IMR-90 (cell line): ENCODE results near the gene ABCA12. TPM values are rescaled to one million over a fixed set of nuclear protein-coding genes. Genes with fewer than 3 reads are reported as not detected.

Experiments
- ATAC-seq: fragments of 200-7000 bp; cut with Tn5 transposase; 2 replicates; pipeline ENCODE4 v1.9.1; 2020; ENCODE audit warnings: low read depth, mild to moderate bottlenecking, moderate library complexity
- BruUV-seq: library from RNA; stranded (reverse); fragments of 400-500 nt; replicated peaks from 2 replicates; lab custom pipeline; 2021; lab: Mats Ljungman, UMichigan
- CTCF ChIA-PET: fragments of 300-600 bp; formaldehyde crosslinking; extraction: SDS; loops from one replicate; lab custom pipeline; 2021; ENCODE audit warnings: antibody characterized with exemption; lab: Yijun Ruan, JAX
- POLR2A ChIA-PET: fragments of 300-600 bp; sonication (Branson Sonifier 250); formaldehyde crosslinking; loops from one replicate; lab custom pipeline; 2022; ENCODE audit warnings: antibody characterized with exemption; ENCODE audit not compliant: unreplicated experiment; lab: Charles Lee
- DNase-seq: peaks from one replicate; pipeline ENCODE4 v3.0.0; 2013
- H2AFZ ChIP-seq: replicated peaks from 2 replicates; pipeline ENCODE3; 2013; ENCODE audit warnings: low read length, mild to moderate bottlenecking; ENCODE audit not compliant: poor library complexity
- H2AK5ac ChIP-seq: 2 replicates; pipeline ENCODE4 v1.6.1; 2013; ENCODE audit warnings: low read depth, low read length, inconsistent platforms
- H2AK9ac ChIP-seq: replicated peaks from 2 replicates; pipeline ENCODE3; 2013; ENCODE audit warnings: mild to moderate bottlenecking, low read depth, low read length, moderate library complexity; ENCODE audit not compliant: poor library complexity
- H2BK120ac ChIP-seq: 2 replicates; pipeline ENCODE4 v1.6.1; 2013; ENCODE audit warnings: low read depth, low read length, inconsistent platforms
- H2BK15ac ChIP-seq: 3 replicates; pipeline ENCODE4 v1.6.1; 2013; ENCODE audit warnings: low read depth, low read length, inconsistent platforms
- H2BK20ac ChIP-seq: 2 replicates; pipeline ENCODE4 v1.6.1; 2013; ENCODE audit warnings: low read depth, mild to moderate bottlenecking, inconsistent platforms, low read length, moderate library complexity
- H2BK5ac ChIP-seq: 2 replicates; pipeline ENCODE4 v1.6.1; 2013; ENCODE audit warnings: mild to moderate bottlenecking, low read depth, low read length, inconsistent platforms; ENCODE audit not compliant: poor library complexity, severe bottlenecking
- H3K14ac ChIP-seq: replicated peaks from 2 replicates; pipeline ENCODE4 v1.6.1; 2013; ENCODE audit warnings: low read depth, low read length, inconsistent platforms
- H3K18ac ChIP-seq: 2 replicates; pipeline ENCODE4 v1.6.1; 2013; ENCODE audit warnings: low read depth, low read length, control low read depth
- H3K23ac ChIP-seq: 2 replicates; pipeline ENCODE4 v1.6.1; 2013; ENCODE audit warnings: low read depth, low read length, inconsistent platforms
- H3K27ac ChIP-seq: 2 replicates; pipeline ENCODE4 v1.5.1; 2013; ENCODE audit warnings: mild to moderate bottlenecking, control low read depth, low read length; ENCODE audit not compliant: insufficient read depth
- H3K27me3 ChIP-seq: 2 replicates; pipeline ENCODE4 v1.6.1; 2013; ENCODE audit warnings: low read length; ENCODE audit not compliant: control insufficient read depth, insufficient read depth
- H3K36me3 ChIP-seq: 2 replicates; pipeline ENCODE4 v1.6.1; 2013; ENCODE audit warnings: low read length, mixed read lengths; ENCODE audit not compliant: control insufficient read depth, insufficient read depth
- H3K4ac ChIP-seq: 2 replicates; pipeline ENCODE4 v1.6.1; 2013; ENCODE audit warnings: low read depth, low read length, inconsistent platforms
- H3K4me1 ChIP-seq: 2 replicates; pipeline ENCODE4 v1.6.1; 2013; ENCODE audit warnings: low read length, mixed read lengths; ENCODE audit not compliant: control insufficient read depth, insufficient read depth
- H3K4me2 ChIP-seq: 2 replicates; pipeline ENCODE4 v1.6.1; 2013; ENCODE audit warnings: low read depth, mild to moderate bottlenecking, control low read depth, low read length, moderate library complexity
- H3K4me3 ChIP-seq: 2 replicates; pipeline ENCODE4 v1.5.1; 2013; ENCODE audit warnings: low read depth, mild to moderate bottlenecking, control low read depth, low read length, moderate library complexity; ENCODE audit not compliant: insufficient read depth
- H3K56ac ChIP-seq: 2 replicates; pipeline ENCODE4 v1.6.1; 2013; ENCODE audit warnings: low read length, inconsistent platforms; ENCODE audit not compliant: insufficient read depth; ENCODE audit errors: extremely low read depth
- H3K79me1 ChIP-seq, 2 experiments: 2 replicates each; pipeline ENCODE4 v1.6.1; 2013; ENCODE audit warnings: low read length in 2 of 2, inconsistent platforms in 1 of 2, low read depth in 1 of 2
- H3K9ac ChIP-seq: 2 replicates; pipeline ENCODE4 v1.6.1; 2013; ENCODE audit warnings: low read depth, low read length, control low read depth
- H3K9me1 ChIP-seq: 2 replicates; pipeline ENCODE4 v1.6.1; 2013; ENCODE audit warnings: low read length, inconsistent platforms; ENCODE audit not compliant: insufficient read depth
- H3K9me3 ChIP-seq: 2 replicates; pipeline ENCODE4 v1.6.1; 2013; ENCODE audit warnings: low read length; ENCODE audit not compliant: control insufficient read depth, insufficient read depth
- H4K20me1 ChIP-seq: 2 replicates; pipeline ENCODE4 v1.6.1; 2013; ENCODE audit warnings: low read length, inconsistent platforms; ENCODE audit not compliant: insufficient read depth
- H4K5ac ChIP-seq: 2 replicates; pipeline ENCODE4 v1.6.1; 2013; ENCODE audit warnings: mild to moderate bottlenecking, low read depth, low read length, control low read depth
- H4K8ac ChIP-seq, 2 experiments: 2 replicates each; pipeline ENCODE4 v1.6.1; 2013; ENCODE audit warnings: low read depth in 2 of 2, low read length in 2 of 2, control low read depth in 1 of 2, inconsistent platforms in 1 of 2
- H4K91ac ChIP-seq: 2 replicates; pipeline ENCODE4 v1.6.1; 2013; ENCODE audit warnings: low read depth, low read length, inconsistent platforms; ENCODE audit not compliant: insufficient read depth
- BHLHE40 ChIP-seq: fragments of 150-350 bp; IDR thresholded peaks from 2 replicates; pipeline ENCODE4 v1.6.1; 2016; ENCODE audit warnings: mild to moderate bottlenecking, low read depth, low read length
- CHD1 ChIP-seq: IDR thresholded peaks from 2 replicates; pipeline ENCODE4 v1.6.1; 2012; ENCODE audit warnings: low read depth, low read length, improper control_type of control experiment
- NFE2L2 ChIP-seq: fragments of 150-350 bp; IDR thresholded peaks from 2 replicates; pipeline ENCODE4 v1.6.1; 2016; ENCODE audit warnings: low read depth, mild to moderate bottlenecking, low read length
- WGBS, 2 experiments: methylation state at CpG; one replicate each; pipeline versions ENCODE4 v1.1.5 to v1.1.7; 2013; ENCODE audit warnings: missing lambda C conversion rate in 2 of 2; ENCODE audit not compliant: insufficient read length in 1 of 2; ENCODE audit errors: extremely low coverage in 2 of 2; 5-methylcytosine and 5-hydroxymethylcytosine counted together
- dilution Hi-C: fragments of 300-500 bp; cut with HindIII; formaldehyde crosslinking; loops from one replicate; pipeline ENCODE4 v1.14.3; 2018; ENCODE audit warnings: low sequenced_read_pairs; ENCODE audit not compliant: unreplicated experiment
- in situ Hi-C: fragments of 300-500 bp; cut with MboI; formaldehyde crosslinking; loops from 3 replicates; pipeline ENCODE4 v1.14.3; 2019; ENCODE audit warnings: low sequenced_read_pairs, inconsistent platforms, mixed read lengths
- intact Hi-C: fragments of 100-400 bp; cut with micrococcal nuclease; formaldehyde crosslinking; loops from 2 replicates; pipeline ENCODE4 v1.10.0; 2022
- polyA plus RNA-seq, 3 experiments: library from polyadenylated mRNA; depleted of rRNA; stranded (reverse); fragments of >200 nt; gene quantifications; 2 replicates each; pipeline ENCODE4 v1.2.3, GENCODE V29; 2012; ENCODE audit warnings: low replicate concordance in 1 of 3
- total RNA-seq: library from RNA; depleted of rRNA; stranded (reverse); fragments of >200 nt; gene quantifications from 2 replicates; pipeline ENCODE4 v1.2.3, GENCODE V29; 2012

The ABCA12 gene
- total and polyA plus RNA-seq, 2 of the 4 experiments (the other 2 are of a cell fraction) = under 0.01 TPM; not detected in 1

GRCh38 chr2:214946949-214947348, 191.5 kb downstream of the ABCA12 start:
- H3K36me3 ChIP-seq = no peaks in the 10 kb centered on the region
- no peak for DNase-seq
- no peak overlapping the region for H3K27ac ChIP-seq
- H3K4me1 ChIP-seq = no peaks in the 10 kb centered on the region
- no peaks in the 10 kb centered on the region for H3K9me3 ChIP-seq
- no CpG with 5 or more reads among the region's 2 CpGs for WGBS, 2 experiments
- no peak overlapping the region for H3K14ac ChIP-seq
- H2AFZ ChIP-seq = no peak overlapping the region
- ATAC-seq = no peak
- H3K79me1 ChIP-seq = no peaks in the 10 kb centered on the region
- CTCF ChIA-PET = no interaction called here
- H2BK20ac ChIP-seq = no peak overlapping the region
- no peak overlapping the region for H2BK120ac ChIP-seq
- H3K4me3 ChIP-seq = no peak overlapping the region
- no peak overlapping the region for H3K18ac ChIP-seq
- POLR2A ChIA-PET = no interaction called here
- BruUV-seq = no TSS peak
- TF ChIP-seq CHD1 (no peak), NFE2L2 (no peak), BHLHE40 (no peak)
- in situ Hi-C loops (no loop called here), intact Hi-C loops (no loop called here), dilution Hi-C loops (no loop called here)
- H2BK15ac ChIP-seq = no peak overlapping the region
- H3K56ac ChIP-seq = no peak overlapping the region
- H3K23ac ChIP-seq = no peak overlapping the region
- no peak overlapping the region for H4K5ac ChIP-seq
- H3K4ac ChIP-seq = no peak overlapping the region
- H3K4me2 ChIP-seq = no peak overlapping the region
- no peaks in the 10 kb centered on the region for H3K27me3 ChIP-seq
- no peak overlapping the region for H4K8ac ChIP-seq
- H4K91ac ChIP-seq = no peak overlapping the region
- H2BK5ac ChIP-seq = no peak overlapping the region
- H3K9me1 ChIP-seq = no peaks in the 10 kb centered on the region
- H2AK5ac ChIP-seq = no peak overlapping the region
- no peak overlapping the region for H3K9ac ChIP-seq
- H2AK9ac ChIP-seq = no peak overlapping the region
- no peaks in the 10 kb centered on the region for H4K20me1 ChIP-seq
